Stimulated activated CD4-positive, alpha-beta T cell treated with anti-CD3 and anti-CD28 coated beads, Interleukin-12 subunit alpha, Interleukin-12 subunit beta, amount 100 ng/mL, for 4 hours (primary cell): ENCODE results near the gene STEAP2.

Experiments
- DNase-seq: peaks from one replicate; pipeline ENCODE4 v3.0.0-alpha.2; 2020

Gene STEAP2

GRCh38 chr7:90276033-90276728 is 64.6 kb downstream of the STEAP2 start:
- DNase-seq, result no peak
